Testis (tissue), 2 donors: ENCODE data around the gene PPM1H.

Experiments
- POLR2A ChIP-seq: fragments of 450-650 bp; IDR thresholded peaks from one replicate; pipeline ENCODE4 v1.6.1; 2017; ENCODE audit warnings: antibody characterized with exemption, mild to moderate bottlenecking, moderate library complexity
- TF ChIP-seq, protein P1 (sequence below), 3 experiments: fragments of 450-650 bp in 2 of 3; fragments of 200-600 bp in 1 of 3; sonication (generic) in 1 of 3; IDR thresholded peaks; one replicate each; pipeline ENCODE4 v1.5.1; 2016 to 2019; ENCODE audit warnings: antibody characterized with exemption in 3 of 3, mild to moderate bottlenecking in 2 of 3, moderate library complexity in 1 of 3

DNA sequence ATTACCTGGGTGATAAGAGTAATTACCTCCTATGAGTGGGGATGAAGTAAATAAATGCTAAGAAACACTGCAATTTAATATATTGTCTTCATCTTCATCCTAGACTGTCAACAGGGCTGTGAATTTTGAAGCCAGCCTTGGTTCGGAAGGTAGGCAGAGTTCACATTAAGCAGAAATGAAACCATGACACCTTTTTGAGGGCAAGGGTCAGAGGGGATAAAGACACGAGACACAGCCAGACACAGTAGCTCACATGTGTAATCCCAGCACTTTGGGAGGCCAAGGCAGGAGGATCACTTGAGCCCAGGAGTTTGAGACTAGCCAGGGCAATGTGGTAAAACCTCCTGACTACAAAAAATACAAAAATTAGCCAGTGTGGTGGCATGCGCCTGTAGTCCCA, 243.6 kb downstream of the PPM1H start:
- no peak for TF ChIP-seq POLR2A
- TF ChIP-seq, protein P1, sequence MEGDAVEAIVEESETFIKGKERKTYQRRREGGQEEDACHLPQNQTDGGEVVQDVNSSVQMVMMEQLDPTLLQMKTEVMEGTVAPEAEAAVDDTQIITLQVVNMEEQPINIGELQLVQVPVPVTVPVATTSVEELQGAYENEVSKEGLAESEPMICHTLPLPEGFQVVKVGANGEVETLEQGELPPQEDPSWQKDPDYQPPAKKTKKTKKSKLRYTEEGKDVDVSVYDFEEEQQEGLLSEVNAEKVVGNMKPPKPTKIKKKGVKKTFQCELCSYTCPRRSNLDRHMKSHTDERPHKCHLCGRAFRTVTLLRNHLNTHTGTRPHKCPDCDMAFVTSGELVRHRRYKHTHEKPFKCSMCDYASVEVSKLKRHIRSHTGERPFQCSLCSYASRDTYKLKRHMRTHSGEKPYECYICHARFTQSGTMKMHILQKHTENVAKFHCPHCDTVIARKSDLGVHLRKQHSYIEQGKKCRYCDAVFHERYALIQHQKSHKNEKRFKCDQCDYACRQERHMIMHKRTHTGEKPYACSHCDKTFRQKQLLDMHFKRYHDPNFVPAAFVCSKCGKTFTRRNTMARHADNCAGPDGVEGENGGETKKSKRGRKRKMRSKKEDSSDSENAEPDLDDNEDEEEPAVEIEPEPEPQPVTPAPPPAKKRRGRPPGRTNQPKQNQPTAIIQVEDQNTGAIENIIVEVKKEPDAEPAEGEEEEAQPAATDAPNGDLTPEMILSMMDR (IDR thresholded peaks at IDR 0.05): no peak
